Stimulated activated CD4-positive, alpha-beta T cell treated with anti-CD3 and anti-CD28 coated beads, Interleukin-12 subunit alpha, Interleukin-12 subunit beta, amount 100 ng/mL, for 24 hours (primary cell): ENCODE results near the gene USH1G.

ENCODE experiments used
- DNase-seq, 2 experiments: peaks; one replicate each; pipeline ENCODE4 v3.0.0-alpha.2; 2020; ENCODE audit warnings: low read depth in 2 of 2

USH1G gene

GRCh38 chr17:74903671-74904070 lies 19.4 kb downstream of the USH1G start:
- DNase-seq, result no peak

- no peak for DNase-seq
Measured at GRCh38 chr17:74903034-74903433, 20.0 kb downstream of the USH1G start.

DNA sequence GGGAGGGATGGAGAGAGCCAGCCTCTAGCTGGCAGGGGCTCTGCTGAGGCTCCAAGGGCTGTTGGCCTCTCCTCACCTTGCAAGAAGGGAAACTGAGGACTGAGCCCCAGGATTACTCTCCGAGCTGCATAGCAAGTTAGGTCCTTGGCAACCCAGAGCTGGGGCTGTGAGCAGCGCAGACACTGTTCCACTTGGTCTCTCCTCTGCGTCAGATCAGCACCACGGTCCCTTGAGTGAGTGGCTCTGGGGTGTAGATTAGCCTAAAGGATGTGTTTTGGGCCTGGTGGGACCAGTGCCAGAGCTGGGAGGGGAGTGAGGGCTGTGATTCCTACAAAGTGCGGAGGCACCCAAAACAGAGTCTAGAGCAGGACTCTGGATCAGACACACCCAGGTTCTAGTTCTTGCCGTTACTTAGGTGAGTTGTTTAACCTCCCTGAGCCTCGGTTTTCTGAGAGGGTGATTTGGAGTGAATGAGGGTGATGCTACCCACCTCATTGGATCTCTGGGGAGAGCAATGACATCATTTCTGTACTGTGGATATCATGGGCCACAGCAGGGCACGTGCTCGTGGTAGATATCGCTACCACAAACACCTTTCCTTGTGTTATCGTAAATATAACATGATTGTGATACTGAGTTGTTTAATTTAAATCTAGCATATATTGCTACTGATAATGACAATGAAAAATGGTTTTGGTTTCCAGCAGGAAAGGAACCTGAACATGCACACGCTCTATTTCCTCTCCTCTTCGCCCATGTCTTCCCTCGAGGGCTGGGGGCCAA lies 21.5 kb downstream of the USH1G start:
- no peak for DNase-seq

- DNase-seq, result no peak
Measured at GRCh38 chr17:74900208-74900607, 22.8 kb downstream of the USH1G start.

DNA sequence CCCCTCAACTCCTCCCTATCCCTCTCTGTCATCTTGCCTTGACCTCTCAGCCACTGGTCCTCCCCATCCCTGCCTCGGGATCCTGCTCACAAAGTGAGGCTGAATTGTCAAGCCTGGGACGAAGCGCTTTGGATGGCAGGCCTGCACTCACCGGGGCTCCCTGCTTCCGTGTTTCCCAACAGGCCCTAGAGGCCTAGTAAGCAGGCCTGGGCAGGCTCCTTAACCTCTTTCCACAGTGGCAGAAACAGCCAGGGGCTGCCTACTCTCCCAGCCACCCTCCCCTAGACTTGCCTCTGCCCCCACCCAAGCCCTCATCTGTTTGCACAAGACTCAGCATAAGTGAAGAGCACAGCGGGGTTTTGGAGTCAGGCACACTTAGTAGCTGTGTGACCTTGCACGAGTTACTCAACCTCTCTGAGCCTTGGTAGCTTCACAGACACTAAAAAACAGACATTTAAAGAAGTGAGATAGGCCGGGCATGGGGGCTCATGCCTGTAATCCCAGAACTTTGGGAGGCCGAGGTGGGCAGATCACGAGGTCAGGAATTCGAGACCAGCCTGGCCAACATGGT lies 24.6 kb downstream of the USH1G start:
- no peak for DNase-seq

- DNase-seq, result no peak
Measured at GRCh38 chr17:74893936-74894671, 29.0 kb downstream of the USH1G start.

GRCh38 chr17:74892974-74893911 lies 29.8 kb downstream of the USH1G start, which contains the start of gene FADS6:
TSS of gene FADS6 (minus strand) at chr17:74893633. CDS start at chr17:74893595, 38 bp downstream.
- no peak for DNase-seq

- no peak for DNase-seq
Measured at GRCh38 chr17:74892013-74892841, 30.8 kb downstream of the USH1G start.

- no peak for DNase-seq
Measured at GRCh38 chr17:74890554-74890953, 32.5 kb downstream of the USH1G start.

DNA sequence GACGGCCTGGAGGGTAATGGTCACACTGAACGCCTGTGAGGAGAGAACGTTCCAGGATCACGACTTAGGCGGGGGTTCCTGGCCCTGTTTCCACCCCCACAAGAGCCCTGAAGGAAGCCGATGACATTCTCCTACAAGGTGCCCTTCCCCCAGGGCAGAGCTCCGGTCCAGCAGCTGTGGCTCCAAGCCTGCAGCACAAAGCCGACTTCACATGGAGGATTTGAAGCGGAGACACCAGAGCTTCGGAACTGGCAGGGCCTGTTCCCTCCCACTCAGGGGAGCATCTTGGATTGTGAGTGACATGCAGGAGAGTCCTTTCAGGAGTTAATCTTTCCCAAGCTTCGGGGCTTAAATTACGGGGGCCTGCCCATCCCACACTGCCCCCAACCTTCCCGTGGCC lies 34.6 kb downstream of the USH1G start:
- no peak for DNase-seq

DNA sequence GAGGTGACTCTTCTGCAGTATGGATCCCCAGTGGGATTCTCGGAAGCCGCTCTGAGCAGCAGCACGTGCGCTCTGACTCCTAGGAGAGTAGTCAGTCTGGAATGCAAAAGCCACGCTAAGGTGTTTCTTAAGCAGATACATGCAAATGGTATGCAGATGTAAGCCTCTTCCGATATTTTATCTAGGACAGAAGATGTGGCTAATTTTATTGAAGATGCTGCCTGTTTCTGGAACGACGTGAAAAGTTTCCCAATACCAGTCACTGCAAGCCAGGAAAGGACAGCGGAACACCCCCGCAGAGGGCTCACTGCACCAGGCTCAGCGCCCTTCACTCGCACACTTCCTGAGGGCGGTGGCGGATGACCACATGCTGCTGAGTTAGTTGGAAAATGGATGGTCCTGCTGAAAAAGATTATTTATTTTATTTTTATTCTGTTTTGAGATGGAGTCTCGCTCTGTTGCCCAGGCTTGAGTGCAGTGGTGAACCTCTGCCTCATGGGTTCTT lies 39.8 kb downstream of the USH1G start:
- DNase-seq, result no peak

DNA sequence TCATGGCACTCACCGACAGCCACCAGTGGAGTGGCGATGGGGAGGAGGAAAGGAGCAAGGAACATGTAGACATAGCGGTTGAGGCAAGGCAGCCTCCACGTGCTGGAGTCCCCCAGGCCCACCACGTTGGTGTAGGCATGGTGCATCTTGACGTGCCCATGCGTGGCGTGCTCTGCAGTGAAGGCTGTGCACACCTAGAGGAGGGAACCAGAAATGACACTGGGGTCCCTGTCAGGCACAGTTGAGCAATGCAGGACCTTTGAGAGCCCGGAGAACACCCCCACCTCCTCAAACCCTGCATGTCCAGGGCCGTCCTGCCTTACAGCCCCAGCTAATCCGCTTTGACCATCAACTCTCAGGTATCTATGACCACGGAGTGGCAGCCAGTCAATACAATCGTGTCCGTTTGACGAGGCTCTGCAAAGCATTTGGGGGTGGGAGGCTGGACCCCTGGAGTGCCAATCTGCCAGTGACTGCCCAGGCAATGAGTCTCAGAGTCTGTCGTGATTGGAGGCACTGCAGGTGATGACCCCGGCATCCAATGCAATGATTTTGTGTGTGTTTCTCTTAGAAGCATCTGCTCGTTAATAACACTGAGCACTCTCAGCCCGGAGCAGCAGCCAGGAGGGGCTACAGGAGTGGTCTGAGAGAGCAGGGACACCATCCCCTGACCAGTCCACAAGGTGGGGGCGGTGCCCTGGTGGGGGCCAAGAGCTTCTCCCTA lies 40.4 kb downstream of the USH1G start:
- no peak for DNase-seq

DNA sequence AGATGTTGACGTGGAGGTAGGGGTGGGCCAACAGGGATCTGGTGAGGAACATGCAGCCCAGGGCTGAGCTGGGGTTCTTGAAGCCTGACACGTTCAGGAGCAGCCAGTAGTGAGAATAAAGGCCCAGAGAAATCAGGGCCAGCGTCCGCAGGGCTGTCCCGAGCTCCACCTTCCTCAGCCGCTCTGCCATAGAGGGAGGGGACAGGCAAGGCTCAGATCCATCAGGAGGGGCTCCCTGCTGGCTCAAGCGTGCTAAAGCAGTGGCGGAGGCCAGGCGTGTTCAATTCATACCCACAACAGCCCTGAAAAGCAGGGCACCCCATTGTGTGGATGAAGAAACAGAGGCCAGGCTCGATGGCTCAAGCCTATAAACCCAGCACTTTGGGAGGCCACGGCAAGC lies 42.0 kb downstream of the USH1G start:
- no peak for DNase-seq

- no peak for DNase-seq
Measured at GRCh38 chr17:74879308-74879707, 43.7 kb downstream of the USH1G start.

DNA sequence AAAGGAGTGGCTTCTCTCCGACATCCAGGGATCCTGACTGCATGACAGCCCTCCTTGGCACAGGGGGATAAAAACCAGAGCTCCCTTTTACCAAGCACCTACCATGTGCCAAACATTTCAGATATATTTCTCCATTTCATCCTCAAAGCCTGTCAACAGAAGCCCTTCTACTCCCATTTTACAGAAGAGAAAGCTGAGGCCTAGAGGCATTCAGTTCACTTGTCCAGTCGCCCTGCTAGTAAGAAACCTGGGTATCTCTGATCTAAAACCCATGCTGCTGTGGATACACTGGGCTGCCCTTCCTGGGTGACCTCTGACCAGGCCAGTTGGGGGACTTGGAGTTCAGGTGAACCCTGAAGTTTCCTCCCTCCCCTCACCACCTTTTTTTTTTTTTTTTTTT lies 44.4 kb downstream of the USH1G start:
- DNase-seq, result no peak

GRCh38 chr17:74877592-74878548 lies 45.2 kb downstream of the USH1G start:
- no peak for DNase-seq

DNA sequence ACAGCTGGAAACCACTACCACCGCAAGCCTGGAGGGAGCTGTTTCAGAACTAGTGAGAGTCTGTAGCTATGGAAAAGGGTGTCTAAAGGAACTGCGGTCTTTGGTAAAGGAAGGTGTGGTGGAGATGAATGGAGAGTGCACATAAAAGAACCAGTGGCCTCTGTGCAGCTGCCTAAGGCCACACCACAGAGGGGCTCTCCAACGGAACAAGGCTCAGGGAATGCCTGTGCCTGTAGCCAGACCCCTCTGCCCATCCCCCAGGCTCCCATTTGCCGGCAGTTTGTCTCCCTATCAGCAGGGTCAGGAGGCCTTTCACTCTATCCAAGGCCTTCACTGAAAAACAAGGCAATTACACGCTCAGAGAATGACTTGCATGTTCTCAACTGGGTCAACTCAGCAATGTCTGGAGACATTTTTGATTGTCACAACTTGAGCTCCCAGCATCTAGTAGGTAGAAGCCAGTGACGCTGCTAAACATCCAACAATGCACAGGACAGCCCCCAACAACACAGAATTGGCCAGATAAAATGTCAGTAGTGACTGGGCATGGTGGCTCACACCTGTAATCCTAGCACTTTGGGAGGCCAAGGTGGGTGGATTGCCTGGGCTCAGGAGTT lies 47.0 kb downstream of the USH1G start:
- no peak for DNase-seq
